GM12878 (cell line): ENCODE data around the gene CRAT. TPM values are rescaled to one million over a fixed set of nuclear protein-coding genes. Genes with fewer than 3 reads are reported as not detected.

Source experiments
- ATAC-seq: fragments of 200-7000 bp; cut with Tn5 transposase; 3 replicates; pipeline ENCODE4 v1.9.1; 2020; ENCODE audit warnings: mild to moderate bottlenecking, moderate library complexity
- BruUV-seq: library from RNA; stranded (reverse); fragments of 400-500 nt; replicated peaks from 2 replicates; lab custom pipeline; 2021; lab: Mats Ljungman, UMichigan
- CTCF ChIA-PET: fragments of 300-600 bp; sonication (Branson Sonifier 250); formaldehyde crosslinking; extraction: SDS; loops from one replicate; lab custom pipeline; 2021; ENCODE audit warnings: inconsistent platforms; lab: Yijun Ruan, JAX
- POLR2A ChIA-PET: fragments of 350-600 bp; formaldehyde crosslinking; extraction: SDS; loops from one replicate; lab custom pipeline; 2021; ENCODE audit warnings: inconsistent platforms; lab: Charles Lee
- RAD21 ChIA-PET: fragments of 300-600 bp; sonication (Branson Sonifier 250); formaldehyde crosslinking; loops from one replicate; lab custom pipeline; 2023; ENCODE audit warnings: antibody characterized with exemption; ENCODE audit not compliant: unreplicated experiment; lab: Charles Lee
- SMC1A ChIA-PET: fragments of 300-600 bp; sonication (Branson Sonifier 250); formaldehyde crosslinking; loops from one replicate; lab custom pipeline; 2023; ENCODE audit not compliant: unreplicated experiment, uncharacterized antibody; lab: Charles Lee
- DNase-seq: peaks from one replicate; pipeline ENCODE4 v3.0.0-alpha.2; 2011; ENCODE audit warnings: low read depth, low spot score
- FAIRE-seq: peaks from 3 replicates; lab custom pipeline; 2011; peaks lifted over from hg19 to GRCh38; lab: Jason Lieb, UNC
- H2AFZ ChIP-seq: 2 replicates; pipeline ENCODE4 v1.6.0; 2011; ENCODE audit warnings: low read depth, low read length, control low read depth; ENCODE audit not compliant: control insufficient read depth
- H3K27ac ChIP-seq: 2 replicates; pipeline ENCODE4 v1.5.1; 2011; ENCODE audit warnings: control low read depth; ENCODE audit not compliant: control insufficient read depth, insufficient read depth
- H3K27me3 ChIP-seq, 2 experiments: replicated peaks in 1 of 2; 2 replicates each; pipeline versions ENCODE4 v1.6.0 to v1.6.1; 2011; ENCODE audit warnings: low read length in 1 of 2; ENCODE audit not compliant: control insufficient read depth in 2 of 2, insufficient read depth in 2 of 2
- H3K36me3 ChIP-seq, 2 experiments: 2 replicates each; pipeline ENCODE4 v1.5.1; 2011; ENCODE audit warnings: low read length in 1 of 2; ENCODE audit not compliant: control insufficient read depth in 2 of 2, insufficient read depth in 2 of 2
- H3K4me1 ChIP-seq: 2 replicates; pipeline ENCODE4 v1.6.1; 2011; ENCODE audit warnings: mild to moderate bottlenecking, low read length, moderate library complexity, mixed read lengths; ENCODE audit not compliant: control insufficient read depth, insufficient read depth
- H3K4me2 ChIP-seq: 2 replicates; pipeline ENCODE4 v1.6.0; 2011; ENCODE audit warnings: control low read depth; ENCODE audit not compliant: control insufficient read depth, insufficient read depth
- H3K4me3 ChIP-seq: fragments of 200-600 bp; sonication (generic); 2 replicates; pipeline ENCODE4 v1.5.1; 2016
- H3K79me2 ChIP-seq: 2 replicates; pipeline ENCODE4 v1.6.0; 2011; ENCODE audit warnings: low read length; ENCODE audit not compliant: control insufficient read depth, insufficient read depth
- H3K9ac ChIP-seq: 2 replicates; pipeline ENCODE4 v1.8.0; 2011; ENCODE audit warnings: low read length, control low read depth, mixed read lengths; ENCODE audit not compliant: control insufficient read depth, insufficient read depth
- H3K9me3 ChIP-seq: replicated peaks from 3 replicates; pipeline ENCODE4 v1.5.1; 2011; ENCODE audit warnings: mild to moderate bottlenecking, low read length; ENCODE audit not compliant: control insufficient read depth, insufficient read depth
- H4K20me1 ChIP-seq: 2 replicates; pipeline ENCODE4 v1.6.0; 2011; ENCODE audit not compliant: control insufficient read depth, insufficient read depth
- HDAC6 ChIP-seq: fragments of 200-600 bp; sonication (generic); IDR thresholded peaks from one replicate; pipeline ENCODE4 v1.8.0; 2017; ENCODE audit warnings: antibody characterized with exemption; ENCODE audit not compliant: unreplicated experiment
- MTA3 ChIP-seq: IDR thresholded peaks from 2 replicates; pipeline ENCODE4 v1.6.1; 2012; ENCODE audit warnings: low read length, inconsistent platforms, borderline replicate concordance
- RAD51 ChIP-seq: fragments of 450-650 bp; IDR thresholded peaks from 2 replicates; pipeline ENCODE4 v1.6.1; 2016; ENCODE audit warnings: moderate library complexity, mild to moderate bottlenecking, inconsistent platforms
- SPI1 ChIP-seq: IDR thresholded peaks from 2 replicates; pipeline ENCODE4 v1.6.1; 2011; ENCODE audit warnings: low read depth, mild to moderate bottlenecking, low read length, moderate library complexity, borderline replicate concordance; ENCODE audit not compliant: insufficient read depth
- WGBS: methylation state at CpG from one replicate; pipeline ENCODE4 v1.1.6; 2016; ENCODE audit warnings: low lambda C conversion rate; ENCODE audit not compliant: insufficient replicate concordance, insufficient coverage; ENCODE audit errors: missing lambda C conversion rate; 5-methylcytosine and 5-hydroxymethylcytosine counted together
- in situ Hi-C: fragments of 300-500 bp; cut with MboI; formaldehyde crosslinking; loops from 9 replicates; pipeline ENCODE4 v1.14.3; 2018; ENCODE audit warnings: mixed read lengths
- intact Hi-C: fragments of 100-400 bp; cut with micrococcal nuclease; formaldehyde crosslinking; loops from one replicate; pipeline ENCODE4 v1.14.2; 2022; ENCODE audit not compliant: unreplicated experiment
- polyA plus RNA-seq, 11 experiments: library from polyadenylated mRNA; depleted of rRNA in 4 of 11; unstranded in 6 of 11; stranded (reverse) in 5 of 11; fragments of >200 nt; fragmentation: Nextera tagmentation in 4 of 11; fragmentation: Illumina TruSeq in 1 of 11; extraction: Ambion mirVana in 4 of 11; extraction: Trizol in 1 of 11; gene quantifications; 1 replicate in 1 of 11; 2 replicates in 10 of 11; pipeline versions ENCODE4 v1.2.1 to v1.2.3, GENCODE V29; 2011 to 2016; ENCODE audit warnings: inconsistent platforms in 2 of 11, missing spikeins in 2 of 11, low read depth in 1 of 11
- total RNA-seq, 4 experiments: library from RNA; depleted of rRNA in 3 of 4; stranded (reverse); fragments of >200 nt in 3 of 4; fragmentation: Illumina TruSeq in 1 of 4; extraction: Trizol in 1 of 4; gene quantifications; 2 replicates each; pipeline versions ENCODE4 v1.2.1 to v1.2.3, GENCODE V29; 2013 to 2021
- TF ChIP-seq, protein P1 (sequence below): fragments of 450-650 bp; IDR thresholded peaks from 2 replicates; pipeline ENCODE4 v1.6.1; 2017; ENCODE audit warnings: antibody characterized with exemption, mild to moderate bottlenecking, moderate library complexity
- TF ChIP-seq, protein P2 (sequence below): IDR thresholded peaks from 2 replicates; pipeline ENCODE4 v1.6.1; 2011; ENCODE audit warnings: low read depth, mild to moderate bottlenecking, low read length, moderate library complexity, borderline replicate concordance; ENCODE audit errors: extremely low read depth
- TF ChIP-seq, protein P3 (sequence below): IDR thresholded peaks from 2 replicates; pipeline ENCODE4 v1.6.1; 2011; ENCODE audit warnings: low read depth, low read length, improper control_type of control experiment, borderline replicate concordance

The CRAT gene
- total and polyA plus RNA-seq, 10 of the 15 experiments (the other 5 are each of a cell fraction or from before 2014, with no cell fraction given) = 0.10 to 3.4 (median 1.8) TPM

DNA sequence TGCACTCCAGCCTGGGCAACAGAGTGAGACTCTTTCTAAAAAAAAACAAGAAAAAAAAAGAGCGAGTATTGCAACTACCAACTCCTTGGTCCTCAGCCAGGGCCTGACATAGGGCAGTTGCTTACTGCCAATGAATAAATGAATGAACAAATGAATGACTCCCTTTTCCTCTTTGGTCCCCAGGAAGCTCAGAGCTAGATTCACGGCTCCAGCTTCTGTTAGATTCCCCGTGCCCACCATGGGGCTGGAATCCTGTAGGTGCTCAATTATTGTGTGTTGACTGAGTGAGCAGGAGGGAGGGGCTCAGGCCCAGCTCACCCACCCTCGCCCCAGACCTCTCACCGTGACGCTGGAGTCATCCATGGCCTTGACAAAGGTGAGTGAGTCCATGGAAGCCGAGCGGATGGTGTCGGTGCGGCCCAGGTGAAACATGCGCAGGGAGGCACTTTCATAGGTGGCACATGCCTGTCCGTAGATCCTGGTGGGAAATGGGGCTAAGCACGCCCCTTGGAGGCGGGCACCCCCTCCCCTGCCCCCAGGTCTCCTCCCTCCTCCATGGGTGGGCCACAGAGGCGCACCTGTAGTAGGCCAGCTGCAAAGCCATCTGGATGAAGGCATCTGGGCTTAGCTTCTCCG is 12.8 kb downstream of the CRAT start (continued):
- no peak for TF ChIP-seq SPI1
- TF ChIP-seq MTA3 = no peak

DNA sequence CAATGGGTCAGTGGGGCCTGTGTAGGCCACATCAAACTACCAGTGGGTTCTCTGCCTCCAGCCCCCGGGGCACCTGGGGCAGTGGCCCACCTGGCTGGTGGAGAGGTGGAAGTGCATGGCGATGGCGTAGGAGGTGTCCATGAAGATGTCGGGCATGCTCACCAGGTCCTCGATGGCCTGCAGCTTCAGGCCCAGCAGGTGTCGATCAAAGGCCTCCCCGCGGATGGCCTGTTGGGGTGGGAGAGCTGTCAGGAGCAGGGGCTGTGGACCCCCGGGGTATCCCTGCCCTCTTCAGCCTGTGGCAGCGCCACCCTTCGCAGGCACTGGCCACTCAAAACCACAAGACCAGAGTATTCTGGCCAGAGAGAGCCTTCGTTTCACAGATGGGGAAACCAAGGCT is 14.7 kb downstream of the CRAT start:
- Histone ChIP-seq H3K79me2 (no peaks in the 10 kb centered on the region), H3K27ac (no peak overlapping the region), H3K9me3 (no peaks in the 10 kb centered on the region), H3K36me3 (no peaks in the 10 kb centered on the region), H3K4me3 (no peak overlapping the region), H4K20me1 (no peaks in the 10 kb centered on the region), H2AFZ (no peak overlapping the region), H3K27me3 (no peaks in the 10 kb centered on the region), H3K4me1 (no peaks in the 10 kb centered on the region), H3K4me2 (no peak overlapping the region), H3K9ac (no peak overlapping the region)
- 69% methylated on average over 12 of the region's 12 CpGs for WGBS
- DNase-seq (no peak), ATAC-seq (no peak), FAIRE-seq (no peak)
- TF ChIP-seq, protein P1, sequence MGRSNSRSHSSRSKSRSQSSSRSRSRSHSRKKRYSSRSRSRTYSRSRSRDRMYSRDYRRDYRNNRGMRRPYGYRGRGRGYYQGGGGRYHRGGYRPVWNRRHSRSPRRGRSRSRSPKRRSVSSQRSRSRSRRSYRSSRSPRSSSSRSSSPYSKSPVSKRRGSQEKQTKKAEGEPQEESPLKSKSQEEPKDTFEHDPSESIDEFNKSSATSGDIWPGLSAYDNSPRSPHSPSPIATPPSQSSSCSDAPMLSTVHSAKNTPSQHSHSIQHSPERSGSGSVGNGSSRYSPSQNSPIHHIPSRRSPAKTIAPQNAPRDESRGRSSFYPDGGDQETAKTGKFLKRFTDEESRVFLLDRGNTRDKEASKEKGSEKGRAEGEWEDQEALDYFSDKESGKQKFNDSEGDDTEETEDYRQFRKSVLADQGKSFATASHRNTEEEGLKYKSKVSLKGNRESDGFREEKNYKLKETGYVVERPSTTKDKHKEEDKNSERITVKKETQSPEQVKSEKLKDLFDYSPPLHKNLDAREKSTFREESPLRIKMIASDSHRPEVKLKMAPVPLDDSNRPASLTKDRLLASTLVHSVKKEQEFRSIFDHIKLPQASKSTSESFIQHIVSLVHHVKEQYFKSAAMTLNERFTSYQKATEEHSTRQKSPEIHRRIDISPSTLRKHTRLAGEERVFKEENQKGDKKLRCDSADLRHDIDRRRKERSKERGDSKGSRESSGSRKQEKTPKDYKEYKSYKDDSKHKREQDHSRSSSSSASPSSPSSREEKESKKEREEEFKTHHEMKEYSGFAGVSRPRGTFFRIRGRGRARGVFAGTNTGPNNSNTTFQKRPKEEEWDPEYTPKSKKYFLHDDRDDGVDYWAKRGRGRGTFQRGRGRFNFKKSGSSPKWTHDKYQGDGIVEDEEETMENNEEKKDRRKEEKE = no peak
- TF ChIP-seq, protein P2, sequence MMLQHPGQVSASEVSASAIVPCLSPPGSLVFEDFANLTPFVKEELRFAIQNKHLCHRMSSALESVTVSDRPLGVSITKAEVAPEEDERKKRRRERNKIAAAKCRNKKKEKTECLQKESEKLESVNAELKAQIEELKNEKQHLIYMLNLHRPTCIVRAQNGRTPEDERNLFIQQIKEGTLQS = no peak
- TF ChIP-seq, protein P3, sequence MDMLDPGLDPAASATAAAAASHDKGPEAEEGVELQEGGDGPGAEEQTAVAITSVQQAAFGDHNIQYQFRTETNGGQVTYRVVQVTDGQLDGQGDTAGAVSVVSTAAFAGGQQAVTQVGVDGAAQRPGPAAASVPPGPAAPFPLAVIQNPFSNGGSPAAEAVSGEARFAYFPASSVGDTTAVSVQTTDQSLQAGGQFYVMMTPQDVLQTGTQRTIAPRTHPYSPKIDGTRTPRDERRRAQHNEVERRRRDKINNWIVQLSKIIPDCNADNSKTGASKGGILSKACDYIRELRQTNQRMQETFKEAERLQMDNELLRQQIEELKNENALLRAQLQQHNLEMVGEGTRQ = no peak
- TF ChIP-seq RAD51 (no peak), HDAC6 (no peak)
- RAD21 ChIA-PET = no interaction called here
- no TSS peak for BruUV-seq
- CTCF ChIA-PET = interaction anchor here (2.1 kb wide), 1 partner anchor 8 kb away, joined by 6 read pairs; no protein-coding TSS in a partner anchor
- intact Hi-C loops (no loop called here), in situ Hi-C loops (no loop called here)
- SMC1A ChIA-PET = no interaction called here
- POLR2A ChIA-PET = no interaction called here
